Duodenal mucosa (tissue), 2 donors: ENCODE measurements around the gene BMPR1B.

Source experiments
- H3K27ac ChIP-seq: one replicate; pipeline ENCODE4 v1.7.0; 2013; ENCODE audit warnings: low read depth, low read length
- H3K27me3 ChIP-seq, 2 donors: one replicate each; pipeline ENCODE4 v1.7.0; 2013; ENCODE audit warnings: low read length in 2 of 2, control low read depth in 1 of 2; ENCODE audit not compliant: insufficient read depth in 2 of 2, control insufficient read depth in 1 of 2
- H3K36me3 ChIP-seq, 2 donors: one replicate each; pipeline ENCODE4 v1.7.0; 2013; ENCODE audit warnings: low read length in 2 of 2, control low read depth in 1 of 2; ENCODE audit not compliant: insufficient read depth in 2 of 2, control insufficient read depth in 1 of 2
- H3K4me1 ChIP-seq, 2 donors: one replicate each; pipeline ENCODE4 v1.7.0; 2013; ENCODE audit warnings: low read length in 2 of 2, control low read depth in 1 of 2; ENCODE audit not compliant: insufficient read depth in 2 of 2, control insufficient read depth in 1 of 2
- H3K4me3 ChIP-seq, 2 donors: one replicate each; pipeline ENCODE4 v1.7.0; 2013; ENCODE audit warnings: low read length in 2 of 2, low read depth in 1 of 2
- H3K9ac ChIP-seq, 2 donors: one replicate each; pipeline ENCODE4 v1.7.0; 2013; ENCODE audit warnings: low read length in 2 of 2, low read depth in 1 of 2
- H3K9me3 ChIP-seq, 2 donors: one replicate each; pipeline ENCODE4 v1.7.0; 2013; ENCODE audit warnings: low read length in 2 of 2, control low read depth in 1 of 2; ENCODE audit not compliant: control insufficient read depth in 1 of 2

BMPR1B gene

DNA sequence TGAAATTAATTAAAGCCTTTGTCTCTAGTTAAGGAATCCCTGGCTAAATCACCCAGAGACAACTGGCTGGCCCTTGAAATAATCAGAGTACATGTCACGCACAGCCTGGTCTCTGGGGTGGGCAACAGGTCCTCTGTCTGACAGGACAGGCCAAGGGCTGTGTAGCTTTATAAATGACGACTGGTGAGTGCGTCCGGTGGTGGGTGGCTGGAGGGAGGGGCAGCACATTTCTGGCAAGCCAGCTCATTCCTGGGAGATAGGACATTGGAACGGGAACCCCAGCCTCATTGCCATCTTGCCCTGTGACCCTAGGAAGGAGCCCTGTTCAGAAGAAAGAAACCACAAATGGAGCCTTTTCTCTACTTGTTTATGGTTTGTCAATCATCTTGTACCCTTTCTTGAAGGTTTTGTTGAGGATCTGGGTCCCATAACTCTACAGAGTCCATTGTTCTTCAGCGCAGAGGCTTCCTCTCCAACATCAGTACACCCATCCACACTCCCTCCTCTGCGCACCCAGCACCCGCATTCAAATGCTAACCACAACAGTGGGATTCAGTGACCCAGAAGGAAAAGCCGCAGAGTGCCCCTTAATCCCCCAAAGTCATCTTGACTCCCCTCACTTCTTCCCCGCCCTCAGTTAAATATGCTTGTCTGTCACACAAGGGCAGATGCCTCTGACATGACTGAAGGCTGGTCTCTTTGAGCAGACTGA, 422.9 kb downstream of the BMPR1B start:
- Histone ChIP-seq H3K27me3 (no peaks in the 10 kb centered on the region), H3K27ac (no peak overlapping the region), H3K9ac (no peak overlapping the region), H3K4me3 (no peak overlapping the region), H3K9me3 (peaks cover 0 to 2% of the 10 kb centered on the region in 2 donors), H3K36me3 (no peaks in the 10 kb centered on the region), H3K4me1 (no peaks in the 10 kb centered on the region)

DNA sequence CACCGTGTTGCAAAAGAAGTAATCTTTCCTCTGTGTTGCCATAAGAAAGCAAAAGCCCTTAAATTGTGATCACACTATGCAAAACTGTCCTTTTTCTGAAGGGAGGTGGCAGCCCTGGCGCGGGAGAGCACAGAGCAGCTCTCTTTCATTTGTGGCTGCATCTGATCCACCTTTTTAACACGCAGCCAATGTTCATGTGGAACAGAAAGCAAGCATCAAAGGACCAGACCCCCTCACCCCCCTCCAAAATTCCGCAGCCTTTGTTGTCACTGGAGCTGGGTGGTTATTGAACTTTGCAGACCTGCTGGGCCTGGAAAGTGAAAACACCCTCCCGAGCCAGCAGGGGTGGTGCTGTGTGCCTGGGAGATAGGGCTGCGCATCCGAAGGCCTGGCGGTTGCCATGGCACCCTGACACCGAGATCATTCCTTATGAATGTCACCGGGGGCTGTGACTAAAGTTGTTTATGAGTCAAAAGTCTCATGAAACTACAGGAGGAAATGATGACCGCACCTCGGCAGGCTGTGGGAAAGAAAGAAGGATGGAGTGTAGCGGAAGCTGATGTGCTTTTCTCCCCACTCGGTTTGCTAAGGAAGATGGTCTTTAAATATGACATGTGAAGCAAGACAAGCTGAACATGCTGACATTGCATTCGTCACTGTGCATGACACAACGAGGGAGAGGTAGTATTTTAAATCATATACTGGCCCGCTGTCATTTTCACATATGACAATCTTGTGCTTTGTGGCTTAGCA, 423.7 kb downstream of the BMPR1B start:
- Histone ChIP-seq H3K36me3 (no peaks in the 10 kb centered on the region), H3K27me3 (no peaks in the 10 kb centered on the region), H3K4me3 (no peak overlapping the region), H3K9me3 (peaks cover 0 to 2% of the 10 kb centered on the region in 2 donors), H3K4me1 (no peaks in the 10 kb centered on the region), H3K9ac (no peak overlapping the region), H3K27ac (no peak overlapping the region)

GRCh38 chr4:95181996-95182306, 424.2 kb downstream of the BMPR1B start:
- Histone ChIP-seq H3K9me3 (peaks cover 0 to 2% of the 10 kb centered on the region in 2 donors), H3K4me1 (no peaks in the 10 kb centered on the region), H3K4me3 (no peak overlapping the region), H3K27me3 (no peaks in the 10 kb centered on the region), H3K27ac (no peak overlapping the region), H3K9ac (no peak overlapping the region), H3K36me3 (no peaks in the 10 kb centered on the region)

GRCh38 chr4:95183656-95184408, 426.1 kb downstream of the BMPR1B start:
- no peak overlapping the region for H3K27ac ChIP-seq
- H3K9me3 ChIP-seq = no peaks in the 10 kb centered on the region
- H3K4me3 ChIP-seq = no peak overlapping the region
- no peak overlapping the region for H3K9ac ChIP-seq
- no peaks in the 10 kb centered on the region for H3K27me3 ChIP-seq
- H3K36me3 ChIP-seq = no peaks in the 10 kb centered on the region
- H3K4me1 ChIP-seq = no peaks in the 10 kb centered on the region

DNA sequence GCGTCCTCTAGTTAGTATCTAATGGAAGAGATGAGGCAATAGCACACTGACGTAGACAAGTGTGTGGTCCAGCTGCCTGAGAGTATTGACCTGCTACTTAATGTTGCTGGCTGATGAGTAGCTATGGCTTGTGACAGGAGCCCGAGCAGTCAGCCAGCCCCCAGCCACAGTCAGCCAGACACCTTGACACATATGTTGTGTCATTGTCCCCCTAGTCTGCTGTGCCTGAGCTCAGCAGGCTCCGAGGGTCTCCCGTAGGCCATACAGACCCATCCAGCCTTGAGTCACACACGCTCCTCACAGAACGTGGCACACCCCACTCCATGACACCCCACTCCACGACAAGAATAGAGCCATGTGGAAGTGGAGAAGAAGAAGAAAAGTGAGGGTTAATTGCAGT, 428.9 kb downstream of the BMPR1B start:
- H3K4me3 ChIP-seq = no peak overlapping the region

DNA sequence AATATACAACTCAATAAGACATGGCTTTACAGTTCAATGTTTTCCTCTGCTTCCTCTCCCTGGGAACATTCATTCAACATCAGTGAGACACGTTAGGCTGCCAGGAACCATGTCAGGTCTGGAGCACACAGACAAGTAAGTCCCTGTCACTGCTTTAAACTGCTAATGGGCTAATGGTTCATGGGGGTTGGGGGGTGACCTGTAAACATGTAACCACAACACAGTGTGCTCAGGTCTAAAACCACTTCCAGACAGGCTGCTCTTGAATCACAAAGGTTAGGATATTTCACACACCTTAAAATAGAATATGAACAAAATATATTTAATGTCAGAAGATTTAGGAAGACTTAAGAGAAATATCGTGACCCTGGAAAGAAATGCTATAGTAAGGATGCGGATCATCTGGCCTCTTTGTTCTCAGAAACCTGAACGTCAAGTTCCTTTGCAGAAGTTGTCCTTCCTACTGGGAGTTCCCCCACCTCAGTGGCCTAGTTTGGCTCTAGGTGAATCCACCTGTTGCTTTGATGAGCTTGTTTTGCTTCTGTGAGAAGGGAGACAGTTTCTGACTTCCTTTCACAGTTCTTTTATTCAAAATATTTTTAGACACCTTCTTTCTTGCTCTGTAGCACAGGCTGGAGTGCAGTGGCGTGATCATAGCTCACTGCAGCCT, 431.1 kb downstream of the BMPR1B start:
- H3K9me3 ChIP-seq = no peaks in the 10 kb centered on the region
- no peaks in the 10 kb centered on the region for H3K36me3 ChIP-seq
- no peak overlapping the region for H3K4me3 ChIP-seq
- no peak overlapping the region for H3K27ac ChIP-seq
- no peaks in the 10 kb centered on the region for H3K4me1 ChIP-seq
- H3K9ac ChIP-seq = no peak overlapping the region
- no peaks in the 10 kb centered on the region for H3K27me3 ChIP-seq

More for the DNA sequence above, 428.9 kb downstream of the BMPR1B start:
- Histone ChIP-seq H3K36me3 (no peaks in the 10 kb centered on the region), H3K9ac (no peak overlapping the region), H3K27me3 (no peaks in the 10 kb centered on the region), H3K9me3 (no peaks in the 10 kb centered on the region), H3K27ac (no peak overlapping the region), H3K4me1 (no peaks in the 10 kb centered on the region)

DNA sequence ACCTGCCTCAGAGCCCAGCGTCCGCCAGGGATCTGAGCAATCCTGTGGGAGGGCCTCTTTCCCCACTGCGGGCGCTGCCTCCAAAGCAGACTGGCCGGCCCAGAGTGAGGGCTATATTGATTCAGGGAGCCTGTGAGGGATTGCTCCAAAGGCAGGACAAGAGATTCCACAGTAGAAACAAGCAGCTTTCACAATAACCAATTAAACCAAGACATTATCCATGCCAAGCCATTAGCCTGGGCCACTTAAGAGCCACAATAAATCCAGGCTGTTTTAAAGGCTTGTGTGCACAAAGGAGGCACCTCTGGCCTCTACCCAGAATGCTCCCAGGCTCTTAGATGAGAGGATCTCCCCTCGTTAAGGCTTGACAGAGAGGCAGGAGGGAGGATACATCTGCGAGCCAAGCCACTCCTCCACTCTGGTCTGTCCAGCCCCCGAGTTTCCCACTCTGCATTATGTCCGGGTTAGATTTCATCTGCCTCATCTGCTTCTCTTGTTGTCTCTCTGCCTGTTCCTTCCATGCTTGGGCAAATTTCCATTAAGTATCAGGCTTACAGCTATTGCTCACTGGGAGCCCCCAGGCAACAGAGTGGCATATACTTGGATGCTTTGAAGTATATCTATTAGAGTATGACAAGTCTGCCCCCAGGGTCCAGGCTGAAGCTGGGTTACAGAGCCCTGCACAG, 433.1 kb downstream of the BMPR1B start:
- H3K27me3 ChIP-seq = no peaks in the 10 kb centered on the region
- H3K4me3 ChIP-seq = no peak overlapping the region
- H3K4me1 ChIP-seq = no peaks in the 10 kb centered on the region
- no peaks in the 10 kb centered on the region for H3K9me3 ChIP-seq
- H3K36me3 ChIP-seq = no peaks in the 10 kb centered on the region
- no peak overlapping the region for H3K27ac ChIP-seq
- H3K9ac ChIP-seq = no peak overlapping the region

- Histone ChIP-seq H3K36me3 (no peaks in the 10 kb centered on the region), H3K27ac (no peak overlapping the region), H3K4me3 (no peak overlapping the region), H3K27me3 (no peaks in the 10 kb centered on the region), H3K9ac (no peak overlapping the region), H3K9me3 (no peaks in the 10 kb centered on the region), H3K4me1 (no peaks in the 10 kb centered on the region)
These were observed 433.8 kb downstream of the BMPR1B start for GRCh38 chr4:95191537-95191936.

- no peaks in the 10 kb centered on the region for H3K36me3 ChIP-seq
- no peak overlapping the region for H3K27ac ChIP-seq
- H3K27me3 ChIP-seq = no peaks in the 10 kb centered on the region
- H3K4me3 ChIP-seq = no peak overlapping the region
- H3K4me1 ChIP-seq = no peaks in the 10 kb centered on the region
- no peaks in the 10 kb centered on the region for H3K9me3 ChIP-seq
- H3K9ac ChIP-seq = no peak overlapping the region
These were observed 435.9 kb downstream of the BMPR1B start for GRCh38 chr4:95193391-95194224.
